Measurements from ENCODE around the gene RDH13. TPM values are rescaled to one million over a fixed set of nuclear protein-coding genes. Genes with fewer than 3 reads are reported as not detected.

RDH13 gene
- total and polyA plus RNA-seq, 2 of the 8 experiments (the other 6 are each of a cell fraction or from before 2014, with no cell fraction given), result 15.9 to 31.5 TPM

- TF ChIP-seq CHD7 (IDR thresholded peaks at IDR 0.05; ENCODE audit: insufficient replicate concordance, low read length) (no peak), MAX (IDR thresholded peaks at IDR 0.05) (no peak), SUZ12 (IDR thresholded peaks at IDR 0.05; ENCODE audit: low read length) (no peak), KDM5A (IDR thresholded peaks at IDR 0.05; ENCODE audit: low read length) (no peak), TAF7 (optimal IDR thresholded peaks at IDR 0.05; ENCODE audit: borderline replicate concordance, low read depth, low read length) (no peak), TCF12 (IDR thresholded peaks at IDR 0.05; ENCODE audit: low read depth, low read length) (no peak)
Measured at GRCh38 chr19:55070466-55071128, 7.6 kb upstream of the RDH13 start (continued).
